Keratinocyte (primary cell): ENCODE results near the gene ZMYND19.

ENCODE experiments used
- EZH2 ChIP-seq: IDR thresholded peaks from one replicate; pipeline ENCODE4 v1.6.1; 2012; ENCODE audit warnings: inconsistent platforms, mild to moderate bottlenecking, low read length, moderate library complexity
- TF ChIP-seq, protein P1 (sequence below), 3 experiments: IDR thresholded peaks in 1 of 3; conservative IDR thresholded peaks in 1 of 3; optimal IDR thresholded peaks in 1 of 3; 2 replicates in 2 of 3; 3 replicates in 1 of 3; pipeline versions ENCODE3 to v1.5.1; 2011; ENCODE audit warnings: low read length in 3 of 3, mild to moderate bottlenecking in 3 of 3, moderate library complexity in 2 of 3, control low read depth in 1 of 3, inconsistent platforms in 1 of 3; ENCODE audit not compliant: insufficient read depth in 2 of 3; ENCODE audit errors: extremely low read depth in 1 of 3

DNA sequence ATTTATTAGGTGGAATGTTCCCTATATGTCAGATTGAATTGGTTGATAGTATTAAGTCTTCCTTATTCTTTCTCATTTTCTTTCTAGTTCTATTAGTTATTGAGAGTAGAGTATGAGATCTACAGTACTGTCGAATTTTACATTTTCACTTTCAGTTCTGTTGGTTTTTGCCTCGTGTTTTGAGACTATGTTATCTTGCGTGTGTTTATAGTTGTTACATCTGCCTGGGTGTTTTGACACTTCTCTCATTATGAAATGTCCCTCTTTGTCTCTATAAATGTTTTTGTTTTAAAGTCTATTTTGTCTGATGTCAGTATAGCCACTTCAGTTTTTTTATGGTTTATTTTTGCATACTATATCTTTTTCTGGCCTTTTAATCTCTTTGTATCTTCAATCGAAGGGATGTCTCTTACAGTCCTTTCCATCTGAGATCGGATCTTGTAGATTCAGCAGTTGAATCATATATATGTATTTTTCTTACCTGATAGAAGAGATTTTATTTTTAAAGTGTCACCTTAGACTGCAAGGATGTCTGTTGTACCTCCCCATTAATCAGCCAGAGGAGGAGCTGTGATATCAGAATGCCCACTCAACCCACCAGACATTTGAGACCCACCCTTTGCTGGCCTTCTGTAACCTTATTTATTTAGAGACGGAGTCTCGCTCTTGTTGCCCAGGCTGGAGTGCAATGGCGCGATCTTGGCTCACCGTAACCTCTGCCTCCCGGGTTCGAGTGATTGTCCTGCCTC is 49.2 kb upstream of the ZMYND19 start:
- TF ChIP-seq, protein P1, sequence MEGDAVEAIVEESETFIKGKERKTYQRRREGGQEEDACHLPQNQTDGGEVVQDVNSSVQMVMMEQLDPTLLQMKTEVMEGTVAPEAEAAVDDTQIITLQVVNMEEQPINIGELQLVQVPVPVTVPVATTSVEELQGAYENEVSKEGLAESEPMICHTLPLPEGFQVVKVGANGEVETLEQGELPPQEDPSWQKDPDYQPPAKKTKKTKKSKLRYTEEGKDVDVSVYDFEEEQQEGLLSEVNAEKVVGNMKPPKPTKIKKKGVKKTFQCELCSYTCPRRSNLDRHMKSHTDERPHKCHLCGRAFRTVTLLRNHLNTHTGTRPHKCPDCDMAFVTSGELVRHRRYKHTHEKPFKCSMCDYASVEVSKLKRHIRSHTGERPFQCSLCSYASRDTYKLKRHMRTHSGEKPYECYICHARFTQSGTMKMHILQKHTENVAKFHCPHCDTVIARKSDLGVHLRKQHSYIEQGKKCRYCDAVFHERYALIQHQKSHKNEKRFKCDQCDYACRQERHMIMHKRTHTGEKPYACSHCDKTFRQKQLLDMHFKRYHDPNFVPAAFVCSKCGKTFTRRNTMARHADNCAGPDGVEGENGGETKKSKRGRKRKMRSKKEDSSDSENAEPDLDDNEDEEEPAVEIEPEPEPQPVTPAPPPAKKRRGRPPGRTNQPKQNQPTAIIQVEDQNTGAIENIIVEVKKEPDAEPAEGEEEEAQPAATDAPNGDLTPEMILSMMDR (optimal IDR thresholded peaks at IDR 0.05 in 1 of 3, IDR thresholded peaks at IDR 0.05 in 1 of 3, conservative IDR thresholded peaks at IDR 0.05 in 1 of 3; ENCODE audit: extremely low read depth in 1 of 3, insufficient read depth in 2 of 3, low read length in 3 of 3) = no peak
- no peak for TF ChIP-seq EZH2
